ENCODE measurements around the gene COQ10A. TPM values are rescaled to one million over a fixed set of nuclear protein-coding genes. Genes with fewer than 3 reads are reported as not detected.

COQ10A gene
- total and polyA plus RNA-seq, 2 of the 13 experiments (the other 11 are each of a cell fraction or from before 2014, with no cell fraction given): 21.0 to 37.3 TPM

GRCh38 chr12:56221757-56222530 is 44.8 kb upstream of the COQ10A start, which contains the start of gene RNF41 (continued):
- TF ChIP-seq HOXA9 (CRISPR knock-in tag; IDR thresholded peaks at IDR 0.05; ENCODE audit: borderline replicate concordance) (no peak), ZNF234 (CRISPR knock-in tag; conservative IDR thresholded peaks at IDR 0.05) (no peak), TEF (CRISPR knock-in tag; IDR thresholded peaks at IDR 0.05) (0 out of 2 replicates have a peak, but pooled peaks have one; percentile 56), KDM3A (CRISPR knock-in tag; IDR thresholded peaks at IDR 0.05; ENCODE audit: low read depth) (no peak), RFXAP (CRISPR knock-in tag; IDR thresholded peaks at IDR 0.05; ENCODE audit: borderline replicate concordance) (peak; percentile 69; the same call in 1 of the 2 replicates), SPEN (CRISPR knock-in tag; IDR thresholded peaks at IDR 0.05; ENCODE audit: low read depth) (peak; percentile 44), ZNF687 (CRISPR knock-in tag; IDR thresholded peaks at IDR 0.05) (peak; percentile 90), SOX6 (IDR thresholded peaks at IDR 0.05) (no peak), SOX6 (CRISPR knock-in tag; IDR thresholded peaks at IDR 0.05) (peak; percentile 41; the same call in 1 of the 2 replicates), ZNF800 (CRISPR knock-in tag; IDR thresholded peaks at IDR 0.05) (peak; percentile 81), SSRP1 (CRISPR knock-in tag; IDR thresholded peaks at IDR 0.05) (no peak), ZFYVE20 (CRISPR knock-in tag; IDR thresholded peaks at IDR 0.05; ENCODE audit: borderline replicate concordance, low read depth) (no peak), ZNF674 (CRISPR knock-in tag; IDR thresholded peaks at IDR 0.05; ENCODE audit: low read depth) (no peak), ZNF512 (CRISPR knock-in tag; IDR thresholded peaks at IDR 0.05) (no peak), ZNF850 (CRISPR knock-in tag; conservative IDR thresholded peaks at IDR 0.05) (no peak), IKZF5 (CRISPR knock-in tag; IDR thresholded peaks at IDR 0.05) (peak; percentile 85), ZNF280B (CRISPR knock-in tag; IDR thresholded peaks at IDR 0.05; ENCODE audit: borderline replicate concordance) (peak; percentile 79; the same call in 1 of the 2 replicates)

Data from HepG2 (cell line).